Astrocyte of the spinal cord (primary cell): Measurements from ENCODE around the gene LRP1B.

Experiments
- DNase-seq: peaks from one replicate; pipeline ENCODE4 v3.0.0; 2011; ENCODE audit warnings: low read depth, low spot score
- H3K4me3 ChIP-seq: 2 replicates; pipeline ENCODE4 v1.5.1; 2011; ENCODE audit warnings: low read depth, mild to moderate bottlenecking, low read length, moderate library complexity
- in situ Hi-C: cut with HindIII; loops from 2 replicates; pipeline ENCODE4 v1.10.0; 2017; ENCODE audit warnings: low sequenced_read_pairs
- TF ChIP-seq, protein P1 (sequence below): IDR thresholded peaks from 2 replicates; pipeline ENCODE4 v1.5.1; 2012; ENCODE audit warnings: low read depth, mild to moderate bottlenecking, low read length, inconsistent platforms

LRP1B gene

DNA sequence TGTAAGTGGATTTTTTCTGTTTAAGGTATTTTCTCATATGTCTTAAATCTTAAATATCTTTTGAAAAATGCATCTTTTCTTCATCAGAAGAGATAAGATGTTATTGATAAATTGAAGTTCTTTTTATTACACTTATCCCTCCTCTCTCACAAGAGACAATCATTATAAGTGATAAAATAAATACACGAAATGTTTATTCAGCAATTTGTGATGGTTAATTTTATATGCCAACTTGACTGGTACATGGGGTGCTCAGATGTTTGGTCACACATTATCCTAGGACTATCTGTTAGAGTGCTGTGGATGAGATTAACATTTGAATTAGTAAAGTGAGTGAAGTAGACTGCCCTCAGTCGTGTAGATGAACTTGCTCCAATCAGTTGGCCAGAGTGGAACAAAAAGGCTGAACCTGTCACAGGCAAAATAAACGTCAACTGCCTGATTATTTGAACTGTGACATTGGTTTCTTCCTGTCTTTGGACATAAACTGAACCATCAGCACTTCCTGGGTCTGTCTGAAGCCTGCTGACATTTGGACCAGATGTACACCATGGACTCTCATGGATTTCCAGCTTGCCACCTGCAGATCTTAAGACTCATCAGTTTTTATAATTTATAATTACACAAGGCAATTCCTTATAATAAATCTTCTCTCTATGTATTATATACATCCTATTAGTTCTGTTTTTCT, 1126.7 kb downstream of the LRP1B start:
- H3K4me3 ChIP-seq: no peak overlapping the region
- TF ChIP-seq, protein P1, sequence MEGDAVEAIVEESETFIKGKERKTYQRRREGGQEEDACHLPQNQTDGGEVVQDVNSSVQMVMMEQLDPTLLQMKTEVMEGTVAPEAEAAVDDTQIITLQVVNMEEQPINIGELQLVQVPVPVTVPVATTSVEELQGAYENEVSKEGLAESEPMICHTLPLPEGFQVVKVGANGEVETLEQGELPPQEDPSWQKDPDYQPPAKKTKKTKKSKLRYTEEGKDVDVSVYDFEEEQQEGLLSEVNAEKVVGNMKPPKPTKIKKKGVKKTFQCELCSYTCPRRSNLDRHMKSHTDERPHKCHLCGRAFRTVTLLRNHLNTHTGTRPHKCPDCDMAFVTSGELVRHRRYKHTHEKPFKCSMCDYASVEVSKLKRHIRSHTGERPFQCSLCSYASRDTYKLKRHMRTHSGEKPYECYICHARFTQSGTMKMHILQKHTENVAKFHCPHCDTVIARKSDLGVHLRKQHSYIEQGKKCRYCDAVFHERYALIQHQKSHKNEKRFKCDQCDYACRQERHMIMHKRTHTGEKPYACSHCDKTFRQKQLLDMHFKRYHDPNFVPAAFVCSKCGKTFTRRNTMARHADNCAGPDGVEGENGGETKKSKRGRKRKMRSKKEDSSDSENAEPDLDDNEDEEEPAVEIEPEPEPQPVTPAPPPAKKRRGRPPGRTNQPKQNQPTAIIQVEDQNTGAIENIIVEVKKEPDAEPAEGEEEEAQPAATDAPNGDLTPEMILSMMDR: no peak
- no peak for DNase-seq
- in situ Hi-C loops: no loop called here

DNA sequence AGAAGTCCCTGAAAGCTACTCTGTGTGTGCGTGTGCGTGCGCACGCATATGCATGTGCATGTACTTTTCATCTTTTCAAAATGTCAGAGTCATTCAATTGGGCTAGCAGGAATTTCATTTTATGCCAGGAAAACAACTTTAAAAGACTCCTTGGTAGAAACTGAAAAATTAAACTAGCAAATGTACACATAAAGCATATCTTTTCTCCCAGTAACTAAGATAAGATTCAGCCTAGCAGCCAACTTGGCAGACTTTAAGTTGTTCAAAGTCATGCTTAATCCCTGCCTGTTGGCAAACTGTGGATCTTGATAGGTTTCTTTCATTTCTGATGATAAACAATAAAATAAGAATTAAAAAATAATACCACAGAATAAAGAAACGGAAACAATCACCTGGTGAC, 1129.1 kb downstream of the LRP1B start:
- TF ChIP-seq, protein P1: no peak
- in situ Hi-C loops: no loop called here
- no peak for DNase-seq

DNA sequence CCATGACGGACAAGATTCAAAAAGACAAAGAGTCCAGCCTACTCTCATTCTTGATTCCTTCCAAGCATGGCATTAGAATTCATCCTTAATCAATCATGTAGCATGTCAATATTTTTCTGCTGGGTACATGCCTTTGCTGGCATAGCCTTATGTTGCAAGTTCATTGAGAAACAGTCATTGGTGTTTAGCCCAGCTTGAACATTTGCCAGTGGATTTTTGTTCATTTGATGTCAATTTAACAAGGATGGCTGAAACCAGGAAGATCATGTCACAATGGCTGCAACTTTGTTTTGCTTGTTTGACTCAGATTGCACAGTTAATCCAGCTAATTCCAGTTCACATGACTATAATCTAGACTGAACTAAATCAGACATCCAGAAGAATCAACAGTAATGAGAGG, 1132.2 kb downstream of the LRP1B start:
- in situ Hi-C loops: no loop called here
- DNase-seq: no peak
- no peak overlapping the region for H3K4me3 ChIP-seq
- TF ChIP-seq, protein P1: no peak

More for the DNA sequence above, 1129.1 kb downstream of the LRP1B start:
- no peak overlapping the region for H3K4me3 ChIP-seq

DNA sequence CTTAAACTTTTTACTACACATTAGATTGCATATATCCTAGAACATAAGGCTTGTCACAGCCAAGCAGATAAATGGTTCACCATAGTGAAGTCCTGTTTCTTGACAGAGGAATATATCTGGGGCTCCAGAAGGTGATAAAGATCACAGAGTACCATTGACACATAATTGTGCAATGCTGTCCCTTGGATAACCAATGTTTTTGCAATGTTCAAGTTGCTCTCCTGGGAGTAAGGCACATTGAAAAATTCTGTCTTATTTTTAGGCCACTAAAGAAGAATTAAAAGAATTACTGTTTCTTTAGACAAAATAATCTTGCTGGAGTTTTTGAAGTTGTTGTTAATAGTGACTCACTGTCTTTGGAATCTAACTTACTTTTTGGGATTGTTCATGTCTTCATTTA, 1132.8 kb downstream of the LRP1B start:
- H3K4me3 ChIP-seq: no peak overlapping the region
- TF ChIP-seq, protein P1: no peak
- in situ Hi-C loops: no loop called here
- peak; percentile 27 for DNase-seq

DNA sequence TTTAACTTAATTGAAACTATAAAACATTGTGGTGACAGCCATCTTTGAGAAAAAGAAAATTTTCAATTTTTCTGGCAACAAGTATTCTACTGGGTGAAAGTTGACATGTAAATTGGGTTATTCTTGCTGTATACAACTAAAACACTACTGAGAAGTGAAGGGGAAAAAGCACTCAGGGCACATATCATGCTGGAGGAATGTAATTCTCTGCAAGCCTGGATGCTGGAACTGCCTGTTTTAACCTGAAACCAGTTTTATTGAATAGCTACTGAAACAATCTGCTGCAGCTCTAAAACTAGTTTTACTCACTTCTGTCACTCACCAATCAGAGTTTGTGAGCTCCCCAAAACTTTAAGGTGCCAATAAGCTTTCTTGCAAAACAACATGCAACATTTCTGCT, 1136.0 kb downstream of the LRP1B start:
- in situ Hi-C loops: no loop called here

DNA sequence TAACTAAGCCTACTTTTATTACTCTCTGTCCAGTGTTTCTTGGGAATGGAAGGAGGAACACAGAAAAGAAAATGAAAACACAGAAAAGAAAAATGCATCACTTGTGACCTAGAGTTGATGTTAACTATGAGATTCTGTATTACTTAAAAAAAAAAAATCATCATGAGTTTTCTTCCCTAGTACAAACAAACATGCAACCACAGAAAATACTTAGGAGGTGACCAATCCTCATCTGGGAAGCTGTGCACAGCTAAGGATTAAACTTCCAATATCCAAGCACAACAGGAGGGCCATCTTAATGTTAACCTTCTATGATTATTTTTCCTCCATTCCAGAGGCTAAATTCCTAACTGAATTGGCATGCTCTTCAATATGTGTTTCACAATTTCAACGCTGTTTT, 1140.4 kb downstream of the LRP1B start:
- TF ChIP-seq, protein P1: no peak
- peak; percentile 94 for DNase-seq
- in situ Hi-C loops: no loop called here
- H3K4me3 ChIP-seq: no peak overlapping the region

More for the DNA sequence above, 1136.0 kb downstream of the LRP1B start:
- TF ChIP-seq, protein P1: no peak
- H3K4me3 ChIP-seq: no peak overlapping the region
- no peak for DNase-seq
